ENCODE measurements around the gene TOX3. TPM values are rescaled to one million over a fixed set of nuclear protein-coding genes. Genes with fewer than 3 reads are reported as not detected.

Gene TOX3
- 0.14 and 0.15 TPM in 2 replicates for polyA plus RNA-seq (2013)

DNA sequence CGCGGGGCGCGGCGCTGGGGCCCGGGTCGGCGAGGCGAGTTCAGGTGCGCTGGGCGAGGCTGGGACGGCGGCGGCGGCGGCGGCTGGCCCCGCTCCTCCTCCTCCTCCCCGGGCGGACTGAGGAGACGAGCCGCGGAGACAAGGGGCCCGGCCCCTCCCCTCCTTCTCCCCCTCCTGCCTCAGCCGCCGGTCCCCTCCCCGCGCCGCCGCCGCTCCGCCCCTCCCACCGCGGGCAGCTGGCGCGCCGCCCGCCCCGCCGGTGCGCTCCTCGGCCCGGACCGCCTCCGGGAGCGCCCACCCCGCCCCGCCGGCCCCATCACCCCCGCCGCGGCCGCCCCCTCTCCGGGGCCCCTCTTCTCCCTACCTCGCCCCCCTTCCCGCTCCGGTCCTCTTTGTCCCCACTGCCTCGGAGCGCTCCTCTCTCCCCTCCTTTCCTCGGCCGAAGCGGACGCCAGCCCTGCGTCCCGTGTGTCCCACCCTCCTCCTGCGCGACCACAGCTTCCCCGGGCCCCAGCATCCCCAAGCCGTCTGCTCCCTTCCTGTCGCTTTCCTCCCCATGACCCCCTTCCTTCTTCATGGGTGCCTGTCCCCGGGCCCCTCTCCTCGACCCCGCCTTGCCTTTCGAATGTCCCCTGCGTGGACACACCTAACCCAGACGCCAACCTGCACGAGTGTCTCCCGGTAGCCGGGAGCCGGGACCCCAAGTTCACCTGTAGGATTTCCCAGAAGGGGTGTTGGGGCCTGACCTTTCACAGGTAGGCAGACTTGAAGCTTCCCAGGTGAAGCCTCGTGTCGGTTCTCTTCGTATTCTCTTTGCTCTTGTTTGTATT lies at the start of gene TOX3:
Gene TOX3 (minus strand): TSS at position 140 of the 830 bp plus-strand sequence. CDS start 420 bp downstream, outside the sequence.
- H3K27ac ChIP-seq (ENCODE audit: low read depth, low read length): no peak within 1 kb of the TSS
- H3K79me1 ChIP-seq (ENCODE audit: low read length): no peaks in the 10 kb centered on the region
- H3K36me3 ChIP-seq (ENCODE audit: control insufficient read depth in 1 of 2, insufficient read depth in 2 of 2, low read length in 2 of 2): no peaks in the 10 kb centered on the region
- no peak within 1 kb of the TSS for H4K12ac ChIP-seq (ENCODE audit: low read depth, low read length)
- no peak within 1 kb of the TSS for H2AK5ac ChIP-seq (ENCODE audit: low read length)
- H3K27me3 ChIP-seq (ENCODE audit: insufficient read depth, low read length): peaks cover 34% of the 10 kb centered on the region
- no peak within 1 kb of the TSS for H4K8ac ChIP-seq (ENCODE audit: low read depth, low read length)
- H3K9me3 ChIP-seq (ENCODE audit: insufficient read depth, low read depth, low read length): no peaks in the 10 kb centered on the region
- H3K14ac ChIP-seq (ENCODE audit: low read length): no peak within 1 kb of the TSS
- no peak within 1 kb of the TSS for H2BK12ac ChIP-seq (ENCODE audit: low read length)
- DNase-seq: no peak
- H3K79me2 ChIP-seq (ENCODE audit: control insufficient read depth, insufficient read depth, low read length, poor library complexity): no peaks in the 10 kb centered on the region
- H3K18ac ChIP-seq (ENCODE audit: low read length): no peak within 1 kb of the TSS
- peak within 1 kb of the TSS; percentile 52 for H3K4me2 ChIP-seq (ENCODE audit: low read length)
- H3K4ac ChIP-seq (ENCODE audit: low read depth, low read length): no peak within 1 kb of the TSS
- H3K9ac ChIP-seq (ENCODE audit: low read length): no peak within 1 kb of the TSS
- no peak within 1 kb of the TSS for H3K23ac ChIP-seq (ENCODE audit: low read length)
- WGBS (ENCODE audit: extremely low coverage, insufficient coverage, insufficient read length): no CpG with 5 or more reads among the region's 83 CpGs
- peaks cover 7 to 8% of the 10 kb centered on the region in 2 experiments for H3K4me1 ChIP-seq (ENCODE audit: control insufficient read depth in 1 of 2, insufficient read depth in 2 of 2, low read length in 2 of 2)
- H3K4me3 ChIP-seq (ENCODE audit: low read depth, low read length): peak within 1 kb of the TSS; percentile 59
- H2BK120ac ChIP-seq (ENCODE audit: insufficient read depth, low read length, poor library complexity): no peak within 1 kb of the TSS
- no peak within 1 kb of the TSS for H2BK5ac ChIP-seq (ENCODE audit: low read depth, low read length, poor library complexity)
- H4K91ac ChIP-seq (ENCODE audit: low read depth, low read length): no peak within 1 kb of the TSS
- no peak within 1 kb of the TSS for H2AFZ ChIP-seq (ENCODE audit: insufficient read depth, low read length, poor library complexity)

DNA sequence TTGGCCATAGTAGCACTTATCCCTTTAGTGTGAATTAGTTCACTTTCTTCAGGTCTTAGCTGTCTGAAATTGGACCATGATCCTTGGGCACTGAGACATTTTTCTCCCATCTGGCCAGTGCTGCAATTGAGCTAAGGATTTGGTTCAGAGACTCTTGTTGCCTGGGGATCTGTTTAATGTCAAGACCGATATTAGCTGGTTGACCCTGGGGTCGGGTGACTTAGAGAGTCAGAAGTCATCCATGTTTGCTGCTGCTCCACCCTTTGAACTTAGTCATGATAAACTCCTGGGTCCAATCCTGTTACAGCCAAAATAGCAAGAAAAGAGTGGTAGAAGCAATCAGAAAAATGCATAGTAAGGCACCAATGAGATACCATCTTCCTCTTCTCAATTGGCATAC lies 45.8 kb upstream of the TOX3 start:
- H3K79me2 ChIP-seq (ENCODE audit: control insufficient read depth, insufficient read depth, low read length, poor library complexity): no peaks in the 10 kb centered on the region
- no peak overlapping the region for H2AK5ac ChIP-seq (ENCODE audit: low read length)
- no peak overlapping the region for H2BK12ac ChIP-seq (ENCODE audit: low read length)
- H3K9me3 ChIP-seq (ENCODE audit: insufficient read depth, low read depth, low read length): no peaks in the 10 kb centered on the region
- no peak overlapping the region for H2AFZ ChIP-seq (ENCODE audit: insufficient read depth, low read length, poor library complexity)
- no peak overlapping the region for H3K23ac ChIP-seq (ENCODE audit: low read length)
- no peaks in the 10 kb centered on the region for H3K36me3 ChIP-seq (ENCODE audit: control insufficient read depth in 1 of 2, insufficient read depth in 2 of 2, low read length in 2 of 2)
- H3K27ac ChIP-seq (ENCODE audit: low read depth, low read length): no peak overlapping the region
- no peak overlapping the region for H3K18ac ChIP-seq (ENCODE audit: low read length)
- no peak overlapping the region for H3K14ac ChIP-seq (ENCODE audit: low read length)
- WGBS (ENCODE audit: extremely low coverage, insufficient coverage, insufficient read length): no CpG with 5 or more reads among the region's 2 CpGs
- H4K12ac ChIP-seq (ENCODE audit: low read depth, low read length): no peak overlapping the region
- H4K91ac ChIP-seq (ENCODE audit: low read depth, low read length): no peak overlapping the region
- H3K4me2 ChIP-seq (ENCODE audit: low read length): no peak overlapping the region
- no peaks in the 10 kb centered on the region for H3K4me1 ChIP-seq (ENCODE audit: control insufficient read depth in 1 of 2, insufficient read depth in 2 of 2, low read length in 2 of 2)
- H4K8ac ChIP-seq (ENCODE audit: low read depth, low read length): no peak overlapping the region
- no peak overlapping the region for H3K4me3 ChIP-seq (ENCODE audit: low read depth, low read length)
- no peak for DNase-seq
- H3K9ac ChIP-seq (ENCODE audit: low read length): no peak overlapping the region
- H3K27me3 ChIP-seq (ENCODE audit: insufficient read depth, low read length): no peaks in the 10 kb centered on the region
- no peak overlapping the region for H3K4ac ChIP-seq (ENCODE audit: low read depth, low read length)
- no peak overlapping the region for H2BK120ac ChIP-seq (ENCODE audit: insufficient read depth, low read length, poor library complexity)
- H2BK5ac ChIP-seq (ENCODE audit: low read depth, low read length, poor library complexity): no peak overlapping the region
- H3K79me1 ChIP-seq (ENCODE audit: low read length): no peaks in the 10 kb centered on the region

DNA sequence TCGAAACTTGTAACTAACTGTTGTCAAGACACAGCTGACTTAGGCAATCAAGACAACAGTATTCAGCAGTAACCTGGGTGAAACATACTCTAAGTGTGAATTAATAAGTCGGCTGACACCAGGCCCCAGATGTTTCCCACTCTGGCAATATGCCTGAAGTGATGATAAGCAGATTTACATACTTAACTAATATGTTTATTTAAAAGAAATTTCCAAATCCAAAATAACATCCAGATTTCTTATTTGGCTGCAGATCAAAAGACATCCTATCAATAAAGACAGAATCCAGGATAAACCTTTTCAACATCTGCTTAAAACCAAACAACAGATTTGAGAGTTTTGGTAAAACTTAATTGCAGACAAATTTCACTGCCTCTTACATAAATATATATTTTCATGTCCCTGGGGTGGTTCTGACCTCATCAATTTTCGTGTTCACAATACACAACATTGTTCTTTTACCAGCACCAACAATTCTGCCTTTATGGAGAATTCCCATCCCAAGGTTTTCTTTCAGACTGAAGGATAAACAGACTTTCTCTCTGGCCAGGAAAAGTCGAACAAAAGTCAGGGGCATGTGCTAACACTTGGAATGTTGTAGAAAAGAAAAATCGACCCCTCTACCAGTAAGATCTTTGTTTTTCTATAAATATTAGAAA lies 45.1 kb upstream of the TOX3 start:
- no peaks in the 10 kb centered on the region for H3K9me3 ChIP-seq (ENCODE audit: insufficient read depth, low read depth, low read length)
- no peak overlapping the region for H3K23ac ChIP-seq (ENCODE audit: low read length)
- H3K14ac ChIP-seq (ENCODE audit: low read length): no peak overlapping the region
- H3K79me1 ChIP-seq (ENCODE audit: low read length): no peaks in the 10 kb centered on the region
- H3K79me2 ChIP-seq (ENCODE audit: control insufficient read depth, insufficient read depth, low read length, poor library complexity): no peaks in the 10 kb centered on the region
- no peak overlapping the region for H3K27ac ChIP-seq (ENCODE audit: low read depth, low read length)
- no peak overlapping the region for H2BK12ac ChIP-seq (ENCODE audit: low read length)
- no peak overlapping the region for H4K91ac ChIP-seq (ENCODE audit: low read depth, low read length)
- H3K9ac ChIP-seq (ENCODE audit: low read length): no peak overlapping the region
- H3K4ac ChIP-seq (ENCODE audit: low read depth, low read length): no peak overlapping the region
- no peak overlapping the region for H2BK5ac ChIP-seq (ENCODE audit: low read depth, low read length, poor library complexity)
- H3K4me3 ChIP-seq (ENCODE audit: low read depth, low read length): no peak overlapping the region
- no peak overlapping the region for H4K12ac ChIP-seq (ENCODE audit: low read depth, low read length)
- H2AK5ac ChIP-seq (ENCODE audit: low read length): no peak overlapping the region
- no peak overlapping the region for H3K18ac ChIP-seq (ENCODE audit: low read length)
- no peak overlapping the region for H4K8ac ChIP-seq (ENCODE audit: low read depth, low read length)
- no peak overlapping the region for H2AFZ ChIP-seq (ENCODE audit: insufficient read depth, low read length, poor library complexity)
- no peak overlapping the region for H3K4me2 ChIP-seq (ENCODE audit: low read length)
- no peak overlapping the region for H2BK120ac ChIP-seq (ENCODE audit: insufficient read depth, low read length, poor library complexity)
- no peaks in the 10 kb centered on the region for H3K4me1 ChIP-seq (ENCODE audit: control insufficient read depth in 1 of 2, insufficient read depth in 2 of 2, low read length in 2 of 2)
- no CpG with 5 or more reads among the region's 5 CpGs for WGBS (ENCODE audit: extremely low coverage, insufficient coverage, insufficient read length)
- no peaks in the 10 kb centered on the region for H3K36me3 ChIP-seq (ENCODE audit: control insufficient read depth in 1 of 2, insufficient read depth in 2 of 2, low read length in 2 of 2)
- no peak for DNase-seq
- no peaks in the 10 kb centered on the region for H3K27me3 ChIP-seq (ENCODE audit: insufficient read depth, low read length)

GRCh38 chr16:52591471-52591870 lies 44.5 kb upstream of the TOX3 start:
- H3K9ac ChIP-seq (ENCODE audit: low read length): no peak overlapping the region
- H3K23ac ChIP-seq (ENCODE audit: low read length): no peak overlapping the region
- H3K36me3 ChIP-seq (ENCODE audit: control insufficient read depth in 1 of 2, insufficient read depth in 2 of 2, low read length in 2 of 2): no peaks in the 10 kb centered on the region
- H2BK12ac ChIP-seq (ENCODE audit: low read length): no peak overlapping the region
- WGBS (ENCODE audit: extremely low coverage, insufficient coverage, insufficient read length): no CpG with 5 or more reads among the region's 5 CpGs
- no peak overlapping the region for H3K14ac ChIP-seq (ENCODE audit: low read length)
- H2AK5ac ChIP-seq (ENCODE audit: low read length): no peak overlapping the region
- H3K79me2 ChIP-seq (ENCODE audit: control insufficient read depth, insufficient read depth, low read length, poor library complexity): no peaks in the 10 kb centered on the region
- no peaks in the 10 kb centered on the region for H3K79me1 ChIP-seq (ENCODE audit: low read length)
- H3K4me3 ChIP-seq (ENCODE audit: low read depth, low read length): no peak overlapping the region
- H3K27ac ChIP-seq (ENCODE audit: low read depth, low read length): no peak overlapping the region
- H2AFZ ChIP-seq (ENCODE audit: insufficient read depth, low read length, poor library complexity): no peak overlapping the region
- no peak for DNase-seq
- H3K4me2 ChIP-seq (ENCODE audit: low read length): no peak overlapping the region
- H4K8ac ChIP-seq (ENCODE audit: low read depth, low read length): no peak overlapping the region
- no peaks in the 10 kb centered on the region for H3K4me1 ChIP-seq (ENCODE audit: control insufficient read depth in 1 of 2, insufficient read depth in 2 of 2, low read length in 2 of 2)
- no peaks in the 10 kb centered on the region for H3K9me3 ChIP-seq (ENCODE audit: insufficient read depth, low read depth, low read length)
- no peak overlapping the region for H3K4ac ChIP-seq (ENCODE audit: low read depth, low read length)
- no peak overlapping the region for H4K91ac ChIP-seq (ENCODE audit: low read depth, low read length)
- no peak overlapping the region for H2BK5ac ChIP-seq (ENCODE audit: low read depth, low read length, poor library complexity)
- no peak overlapping the region for H3K18ac ChIP-seq (ENCODE audit: low read length)
- H2BK120ac ChIP-seq (ENCODE audit: insufficient read depth, low read length, poor library complexity): no peak overlapping the region
- H4K12ac ChIP-seq (ENCODE audit: low read depth, low read length): no peak overlapping the region
- H3K27me3 ChIP-seq (ENCODE audit: insufficient read depth, low read length): no peaks in the 10 kb centered on the region
